GM19324 (cell line): Measurements from ENCODE around the gene ASPSCR1.

Experiments used
- ATAC-seq: cut with Tn5 transposase; IDR thresholded peaks from one replicate; pipeline ENCODE4 v1.9.1; 2021; ENCODE audit warnings: mild to moderate bottlenecking, moderate library complexity; ENCODE audit not compliant: unreplicated experiment, low FRiP score

The ASPSCR1 gene

DNA sequence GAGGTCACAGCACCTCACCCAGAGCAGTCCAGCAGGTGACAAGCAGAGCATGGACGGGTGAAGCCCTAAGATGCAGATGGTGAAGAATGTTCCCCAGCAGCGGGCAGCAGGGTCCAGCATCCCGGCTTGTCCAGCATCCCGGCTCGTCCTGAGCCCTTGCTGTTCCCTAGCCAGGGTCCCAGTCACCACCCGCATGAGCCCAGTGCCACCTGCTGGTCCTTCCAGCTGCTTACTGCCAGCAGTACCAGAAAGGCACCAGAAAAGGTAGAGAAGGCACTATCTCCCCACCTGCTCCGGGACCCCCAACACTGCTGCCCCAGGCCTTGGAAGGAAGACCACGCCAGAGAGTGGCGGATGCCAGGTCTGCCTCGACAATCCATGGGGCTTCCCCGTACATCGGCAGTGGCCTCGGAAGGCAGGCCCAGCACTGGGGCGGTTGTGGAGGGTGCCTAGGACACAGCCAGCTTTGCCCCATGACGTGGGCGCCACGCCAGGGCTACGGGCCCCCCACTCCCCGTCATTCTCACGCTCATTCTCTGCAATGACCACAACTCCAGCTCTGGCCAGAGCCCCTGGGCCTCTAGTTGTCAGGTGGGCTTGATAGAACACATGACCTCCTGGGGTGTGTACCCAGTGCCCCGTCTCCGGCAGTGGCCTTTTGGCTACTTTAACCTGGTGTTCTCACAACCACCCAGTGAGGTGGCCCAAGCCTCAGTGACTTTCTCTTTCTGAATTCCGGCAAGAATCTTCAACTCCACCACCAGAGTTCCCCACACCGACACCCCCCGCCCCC is 43.9 kb downstream of the ASPSCR1 start:
- no peak for ATAC-seq

DNA sequence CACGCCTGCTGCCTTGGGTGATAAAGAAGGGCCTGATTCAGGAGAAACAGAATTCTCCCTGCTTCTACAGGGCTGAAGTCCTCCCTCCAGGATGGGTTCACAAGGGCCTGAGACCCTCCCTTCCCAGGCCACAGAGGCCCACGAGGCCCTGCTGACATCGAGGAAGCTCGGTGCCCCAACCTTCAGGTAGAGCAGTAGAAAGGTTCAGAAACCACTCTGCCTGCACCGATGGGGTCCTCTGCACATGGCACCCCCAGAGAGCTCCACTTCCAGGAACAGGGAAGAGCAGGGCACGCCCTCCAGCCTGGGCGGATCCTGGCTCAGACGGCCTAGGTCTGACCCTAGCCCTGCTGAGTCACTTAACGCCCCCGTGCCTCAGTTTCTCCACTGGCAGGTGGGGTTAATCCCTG is 44.5 kb downstream of the ASPSCR1 start:
- no peak for ATAC-seq

DNA sequence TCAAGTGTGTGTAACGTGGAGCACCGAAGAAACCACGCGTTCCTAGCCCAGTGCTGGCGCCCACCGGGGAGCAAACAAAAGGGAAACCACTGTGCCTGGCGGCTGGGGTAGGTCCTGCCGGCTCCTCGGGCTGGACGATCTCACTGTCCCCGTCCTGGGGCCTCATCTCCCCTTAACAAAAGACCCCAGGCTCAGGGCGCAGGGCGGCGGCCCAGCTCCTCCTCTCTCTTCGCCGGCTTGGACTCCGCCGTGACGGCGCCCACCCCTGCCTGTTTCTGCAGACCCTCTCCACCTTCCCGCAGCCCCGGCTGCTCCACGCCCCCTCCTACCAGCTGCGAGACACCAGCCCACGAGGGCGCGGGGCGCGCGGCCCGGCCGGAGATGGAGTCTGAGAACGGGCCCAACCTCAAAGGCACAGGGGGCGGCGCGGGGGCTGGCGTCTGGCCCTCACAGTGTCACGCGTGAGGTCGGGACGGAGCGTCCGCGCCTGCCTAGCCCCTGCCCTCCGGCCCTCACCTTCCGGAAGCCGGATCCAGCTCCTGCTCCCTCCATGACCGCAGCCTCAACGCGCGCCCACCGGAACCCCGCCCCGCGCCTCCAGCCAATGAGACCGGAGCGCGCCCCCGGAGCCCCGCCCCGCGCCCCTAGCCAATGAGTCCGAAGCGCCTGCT is 45.0 kb downstream of the ASPSCR1 start, which contains the start of gene CENPX:
TSS of gene CENPX (minus strand) at position 569 of the 671 bp plus-strand sequence. CDS start at position 552, 17 bp downstream.
- ATAC-seq: no peak

DNA sequence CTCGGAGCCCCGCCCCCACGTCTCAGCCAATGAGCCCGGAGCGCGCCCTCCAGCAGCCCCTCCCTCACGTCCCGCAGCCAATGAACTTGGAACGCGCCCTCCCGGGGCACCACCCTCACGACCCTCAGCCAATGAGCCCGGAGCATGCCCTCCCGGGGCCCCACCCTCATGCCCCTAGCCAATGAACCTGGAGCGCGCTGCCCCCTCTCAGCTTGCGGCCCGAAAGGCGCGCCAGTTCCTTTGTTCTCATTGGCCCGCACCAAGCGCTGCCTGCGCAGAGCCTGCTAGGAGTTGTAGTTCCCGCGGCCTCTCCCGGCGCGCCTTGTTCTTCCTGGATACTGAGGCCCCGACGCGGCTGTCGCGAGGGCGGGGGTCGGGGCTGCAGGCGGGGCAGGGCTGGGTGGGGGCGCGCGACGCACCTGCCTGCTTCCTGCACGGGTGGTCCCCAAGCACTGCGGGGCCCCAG is 45.6 kb downstream of the ASPSCR1 start, which contains the start of gene LRRC45:
TSS of gene LRRC45 (plus strand) at position 325 of the 466 bp plus-strand sequence. CDS start 339 bp downstream, outside the sequence.
- ATAC-seq: peak; percentile 89

DNA sequence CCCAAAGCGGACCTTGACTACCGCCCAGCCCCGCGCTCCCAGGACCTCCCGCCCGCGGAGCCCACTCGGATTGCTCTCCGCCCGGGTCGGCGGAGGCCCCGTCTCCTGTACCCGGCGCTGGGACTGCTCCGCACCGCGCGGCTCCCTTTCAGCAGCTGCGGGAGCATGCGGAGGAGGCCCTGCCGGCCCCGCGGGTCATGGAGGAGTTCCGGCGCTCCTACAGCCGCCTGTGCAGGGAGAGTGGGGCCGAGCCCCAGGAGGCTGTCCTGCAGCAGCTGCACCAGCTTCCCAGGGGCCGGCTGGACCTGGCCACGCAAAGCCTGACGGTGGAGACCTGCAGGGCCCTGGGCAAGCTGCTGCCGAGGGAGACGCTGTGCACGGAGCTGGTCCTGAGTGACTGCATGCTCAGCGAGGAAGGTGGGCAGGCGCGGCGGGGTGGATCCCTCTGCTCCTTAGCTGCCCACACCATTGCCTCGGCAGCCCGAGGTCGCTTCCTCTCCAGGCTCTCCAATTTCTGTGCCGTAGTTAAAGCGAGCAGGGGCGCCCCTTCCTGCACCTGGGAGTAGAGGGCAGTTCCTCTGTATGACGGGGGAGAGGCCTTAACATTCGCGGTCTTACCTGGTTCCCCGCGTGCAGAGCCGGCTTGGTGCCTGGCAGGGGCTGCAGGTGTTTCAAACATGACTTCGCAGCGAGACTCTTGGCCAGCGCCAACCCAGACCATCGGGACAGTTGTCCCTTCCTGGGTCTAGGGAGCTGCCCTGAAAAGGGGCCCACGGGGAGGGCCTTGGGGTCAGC is 46.2 kb downstream of the ASPSCR1 start:
- ATAC-seq: peak; percentile 9

DNA sequence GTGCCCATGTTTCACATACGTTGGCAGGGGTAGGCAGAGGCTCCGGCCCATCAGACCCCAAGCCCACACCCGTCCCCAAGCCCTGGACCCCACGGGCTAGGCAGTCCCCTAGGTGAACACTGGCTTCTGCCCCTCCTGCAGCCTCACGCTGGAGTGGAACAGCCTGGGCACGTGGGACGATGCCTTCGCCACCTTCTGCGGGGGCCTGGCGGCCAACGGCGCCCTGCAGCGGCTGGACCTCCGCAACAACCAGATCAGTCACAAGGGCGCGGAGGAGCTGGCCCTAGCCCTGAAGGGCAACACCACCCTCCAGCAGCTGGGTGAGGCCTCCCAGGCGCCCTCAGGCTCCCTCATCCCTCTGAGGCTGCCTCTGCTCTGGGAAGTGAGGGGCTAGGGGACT is 47.4 kb downstream of the ASPSCR1 start:
- no peak for ATAC-seq

DNA sequence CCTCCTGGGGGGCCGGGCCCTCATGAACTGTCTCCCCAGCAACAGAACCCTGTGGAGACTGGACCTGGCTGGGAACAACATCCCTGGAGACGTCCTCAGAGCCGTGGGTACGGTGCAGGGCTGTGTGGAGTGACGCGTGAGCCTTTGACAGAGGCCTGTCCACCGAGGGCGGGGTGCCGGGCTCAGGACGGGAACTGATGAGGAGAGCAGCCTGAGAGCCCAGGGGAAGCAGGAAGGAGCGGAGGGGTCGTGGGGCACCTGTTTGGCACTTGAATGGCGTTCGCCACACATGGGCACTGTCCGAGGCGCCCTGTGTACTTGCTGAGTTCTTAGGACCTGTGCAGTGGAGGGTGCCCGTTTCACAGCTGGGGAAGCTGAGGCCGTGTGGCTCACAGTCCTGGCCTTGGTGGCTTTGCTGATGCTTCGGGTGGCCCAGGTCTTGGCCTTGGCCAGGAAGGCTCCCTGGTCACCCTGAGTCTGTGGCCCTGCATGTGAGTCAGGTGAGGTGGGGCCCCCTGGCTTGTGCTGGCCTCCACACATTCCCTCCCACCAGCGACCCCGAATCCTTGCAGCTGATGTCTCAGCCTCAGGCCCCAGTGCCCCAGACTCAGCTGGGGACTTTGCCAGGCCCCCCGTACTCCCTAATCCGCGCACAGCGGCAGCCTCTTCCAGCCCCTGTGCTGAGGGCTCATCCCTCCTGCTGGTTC is 48.1 kb downstream of the ASPSCR1 start:
- ATAC-seq: no peak

DNA sequence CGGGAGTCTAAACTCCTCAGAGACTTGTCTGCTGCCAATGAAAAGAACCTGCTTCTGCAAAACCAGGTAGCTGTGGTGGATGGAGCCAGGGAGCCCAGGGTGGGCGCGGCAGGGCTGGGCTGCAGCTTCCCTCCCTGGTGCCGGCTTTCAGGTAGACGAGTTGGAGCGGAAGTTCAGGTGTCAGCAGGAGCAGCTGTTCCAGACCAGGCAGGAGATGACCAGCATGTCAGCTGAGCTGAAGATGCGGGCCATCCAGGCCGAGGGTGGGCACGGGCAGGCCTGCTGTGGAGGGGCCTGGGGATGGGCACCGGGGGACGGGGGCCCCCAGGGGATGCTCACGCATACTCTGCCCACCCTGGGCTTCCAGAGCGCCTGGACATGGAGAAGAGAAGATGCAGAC is 50.8 kb downstream of the ASPSCR1 start:
- no peak for ATAC-seq

DNA sequence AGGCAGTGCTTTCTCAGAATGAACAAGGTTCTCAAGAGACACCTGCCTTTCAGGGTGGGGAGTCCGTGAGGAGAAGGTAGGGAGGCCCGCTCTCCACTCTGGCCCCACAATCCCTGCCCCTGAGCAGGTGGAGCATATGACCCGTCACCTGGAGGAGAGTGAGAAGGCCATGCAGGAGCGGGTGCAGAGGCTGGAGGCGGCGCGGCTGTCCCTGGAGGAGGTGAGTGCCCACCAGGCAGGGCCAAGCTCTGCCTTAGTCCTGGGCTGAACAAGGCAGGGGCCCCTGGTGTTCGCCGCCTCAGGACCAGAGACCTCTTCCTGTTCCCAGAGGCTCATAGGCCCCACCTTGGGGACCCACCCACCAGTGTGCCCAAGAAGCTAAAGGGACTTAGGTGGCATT is 51.5 kb downstream of the ASPSCR1 start:
- ATAC-seq: no peak

DNA sequence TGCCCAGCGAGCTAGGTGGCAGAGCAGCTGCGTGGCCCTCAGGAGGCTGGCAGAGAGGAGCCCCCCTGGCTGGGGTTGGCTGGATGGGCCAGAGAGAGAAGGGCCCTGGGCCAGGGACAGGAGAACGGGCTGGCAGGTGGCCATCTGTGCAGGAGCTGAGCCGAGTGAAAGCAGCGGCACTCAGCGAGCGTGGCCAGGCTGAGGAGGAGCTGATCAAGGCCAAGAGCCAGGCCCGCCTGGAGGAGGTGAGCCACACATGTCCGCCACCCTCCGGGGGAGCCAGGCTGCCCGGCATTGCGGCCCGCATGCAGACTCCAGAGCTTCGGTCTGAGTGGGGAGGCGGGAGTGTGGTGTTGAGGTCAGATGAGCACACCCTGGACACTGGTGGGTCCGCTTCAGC is 52.0 kb downstream of the ASPSCR1 start:
- no peak for ATAC-seq

DNA sequence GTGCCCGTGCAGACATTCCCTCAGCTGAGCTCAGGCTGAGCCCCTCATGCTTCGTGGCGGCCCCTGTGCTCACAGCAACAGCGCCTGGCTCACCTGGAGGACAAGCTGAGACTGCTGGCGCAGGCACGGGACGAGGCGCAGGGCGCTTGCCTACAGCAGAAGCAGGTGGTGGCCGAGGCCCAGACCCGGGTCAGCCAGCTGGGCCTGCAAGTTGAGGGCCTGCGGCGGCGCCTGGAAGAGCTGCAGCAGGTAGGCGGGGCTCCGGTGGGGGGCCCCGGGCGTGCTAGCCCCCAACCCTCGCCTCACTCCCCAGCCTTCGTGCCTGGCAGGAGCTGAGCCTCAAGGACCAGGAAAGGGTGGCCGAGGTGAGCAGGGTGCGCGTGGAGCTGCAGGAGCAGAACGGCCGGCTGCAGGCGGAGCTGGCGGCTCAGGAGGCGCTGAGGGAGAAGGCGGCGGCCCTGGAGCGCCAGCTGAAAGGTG is 52.6 kb downstream of the ASPSCR1 start:
- no peak for ATAC-seq

DNA sequence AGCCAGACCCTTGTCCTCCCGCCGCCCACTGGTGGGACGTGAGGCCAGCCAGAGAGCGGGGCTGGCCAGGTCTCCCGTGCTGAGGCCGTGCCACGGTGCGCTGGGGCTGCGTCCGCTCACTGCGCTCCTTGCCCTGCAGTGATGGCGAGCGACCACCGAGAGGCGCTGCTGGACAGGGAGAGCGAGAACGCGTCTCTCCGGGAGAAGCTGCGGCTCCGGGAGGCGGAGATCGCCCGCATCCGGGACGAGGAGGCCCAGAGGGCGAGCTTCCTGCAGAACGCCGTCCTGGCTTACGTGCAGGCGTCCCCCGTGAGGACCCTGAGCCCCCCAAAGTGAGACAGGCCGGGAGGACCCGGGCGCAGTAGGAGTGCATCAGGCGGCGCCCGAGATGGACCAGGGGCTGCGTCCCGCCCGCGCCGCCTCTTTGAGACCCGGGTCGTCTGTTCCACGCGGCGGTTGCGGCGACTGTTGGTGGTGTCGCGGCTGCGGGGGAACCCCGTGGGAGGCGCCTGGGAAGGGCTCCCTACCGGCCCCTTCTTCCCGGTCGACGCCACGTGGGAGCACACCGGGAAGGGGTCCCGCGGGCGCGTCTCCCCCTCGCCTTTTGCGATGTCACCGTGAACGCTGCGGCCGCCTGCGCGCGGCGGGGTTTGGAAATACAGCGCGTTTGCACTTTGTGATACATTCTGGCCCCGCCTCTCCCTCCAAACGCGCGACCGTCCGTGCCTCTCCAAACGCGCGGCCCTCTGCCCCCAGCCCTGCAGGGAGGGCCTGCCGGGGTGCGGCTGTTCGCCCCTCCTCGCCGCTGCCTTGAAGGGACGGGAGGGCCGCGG is 53.3 kb downstream of the ASPSCR1 start:
- ATAC-seq: no peak

DNA sequence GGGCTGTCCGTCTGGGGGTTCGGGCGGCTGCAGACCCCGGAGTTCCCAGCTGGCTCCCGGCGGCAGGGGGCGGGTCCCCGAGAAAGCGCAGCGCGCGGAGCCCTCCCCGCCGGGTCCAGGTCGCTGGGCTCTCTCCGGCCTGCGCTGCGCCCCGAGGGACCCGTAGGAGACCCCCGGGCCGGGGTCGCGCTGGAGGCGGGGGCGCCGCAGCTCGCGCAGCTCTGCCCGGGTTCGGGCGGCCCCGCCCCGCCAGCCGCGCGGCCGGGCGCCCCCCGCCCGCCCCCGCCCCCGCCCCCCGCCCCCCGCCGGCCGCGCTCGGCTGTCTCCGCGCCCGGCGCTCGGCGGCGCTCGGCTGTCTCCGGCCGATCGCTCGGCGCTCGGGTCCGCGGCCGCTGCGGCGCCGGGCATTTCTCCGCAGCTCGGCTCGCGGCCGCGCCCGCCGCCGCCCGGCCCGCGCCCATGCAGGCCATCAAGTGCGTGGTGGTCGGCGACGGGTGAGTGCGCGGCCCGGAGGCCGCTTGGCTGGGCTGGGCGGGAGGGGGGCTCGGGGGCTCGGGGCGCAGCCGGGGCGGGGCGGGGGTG is 54.0 kb downstream of the ASPSCR1 start, which contains the start of gene RAC3:
TSS of gene RAC3 (plus strand) at position 376 of the 582 bp plus-strand sequence. CDS start at position 460, 84 bp downstream.
- ATAC-seq: no peak

DNA sequence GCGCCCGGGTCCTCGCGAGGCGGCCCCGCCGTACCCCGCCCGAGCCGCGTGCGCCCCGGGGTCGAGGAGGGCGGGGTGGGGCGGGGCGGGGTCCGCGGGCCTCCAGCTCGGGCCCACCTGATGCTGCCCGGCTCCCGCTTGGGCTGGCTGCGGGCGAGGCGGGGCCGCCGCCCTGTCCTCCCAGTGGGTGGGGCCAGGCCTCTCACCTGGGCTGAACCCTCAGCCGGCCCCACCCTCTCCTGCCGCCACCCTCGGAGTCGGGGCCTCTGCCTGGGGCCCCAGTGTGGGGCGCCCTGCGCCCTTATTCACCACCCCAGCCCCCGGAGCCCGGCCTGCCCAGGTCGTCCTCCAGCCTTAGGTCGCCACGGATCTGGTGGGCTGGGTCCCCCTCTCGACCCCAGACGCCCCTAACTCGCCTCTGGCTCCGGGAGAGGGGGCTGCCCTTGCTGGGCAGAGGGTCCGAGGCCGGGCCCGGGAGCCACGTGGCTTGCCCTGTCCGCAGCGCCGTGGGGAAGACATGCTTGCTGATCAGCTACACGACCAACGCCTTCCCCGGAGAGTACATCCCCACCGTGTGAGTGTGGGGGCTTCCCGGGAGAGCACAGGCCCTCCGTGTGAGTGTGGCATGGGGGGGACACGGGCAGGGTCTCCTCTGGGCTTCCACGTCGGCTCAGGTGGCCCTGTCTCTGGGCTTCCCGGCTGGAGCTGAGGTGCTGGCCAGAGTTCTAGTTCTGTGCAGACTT is 54.6 kb downstream of the ASPSCR1 start:
- no peak for ATAC-seq

DNA sequence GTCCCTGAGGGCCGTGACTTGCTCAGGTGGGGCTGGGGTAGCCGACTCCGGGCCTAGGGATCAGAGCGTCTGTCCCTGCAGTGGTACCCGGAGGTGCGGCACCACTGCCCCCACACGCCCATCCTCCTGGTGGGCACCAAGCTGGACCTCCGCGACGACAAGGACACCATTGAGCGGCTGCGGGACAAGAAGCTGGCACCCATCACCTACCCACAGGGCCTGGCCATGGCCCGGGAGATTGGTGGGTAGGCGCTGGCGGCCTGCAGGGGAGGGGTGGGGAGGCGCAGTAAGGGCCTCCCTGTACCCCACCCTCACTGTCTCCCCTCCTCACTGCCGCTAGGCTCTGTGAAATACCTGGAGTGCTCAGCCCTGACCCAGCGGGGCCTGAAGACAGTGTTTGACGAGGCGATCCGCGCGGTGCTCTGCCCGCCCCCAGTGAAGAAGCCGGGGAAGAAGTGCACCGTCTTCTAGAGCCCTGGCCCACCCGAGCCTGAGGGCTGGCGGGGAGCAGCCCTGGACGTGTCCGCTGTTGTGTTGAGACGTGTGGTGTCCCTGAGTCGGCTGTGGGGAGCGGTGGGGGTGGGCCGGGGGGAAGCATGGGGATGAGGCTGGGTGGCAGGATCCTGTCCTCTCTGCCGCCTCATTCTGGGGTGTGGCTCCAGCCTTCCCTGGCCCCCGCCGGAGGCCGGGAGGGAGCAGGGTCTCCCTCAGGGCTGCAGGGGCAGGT is 56.1 kb downstream of the ASPSCR1 start:
- no peak for ATAC-seq

DNA sequence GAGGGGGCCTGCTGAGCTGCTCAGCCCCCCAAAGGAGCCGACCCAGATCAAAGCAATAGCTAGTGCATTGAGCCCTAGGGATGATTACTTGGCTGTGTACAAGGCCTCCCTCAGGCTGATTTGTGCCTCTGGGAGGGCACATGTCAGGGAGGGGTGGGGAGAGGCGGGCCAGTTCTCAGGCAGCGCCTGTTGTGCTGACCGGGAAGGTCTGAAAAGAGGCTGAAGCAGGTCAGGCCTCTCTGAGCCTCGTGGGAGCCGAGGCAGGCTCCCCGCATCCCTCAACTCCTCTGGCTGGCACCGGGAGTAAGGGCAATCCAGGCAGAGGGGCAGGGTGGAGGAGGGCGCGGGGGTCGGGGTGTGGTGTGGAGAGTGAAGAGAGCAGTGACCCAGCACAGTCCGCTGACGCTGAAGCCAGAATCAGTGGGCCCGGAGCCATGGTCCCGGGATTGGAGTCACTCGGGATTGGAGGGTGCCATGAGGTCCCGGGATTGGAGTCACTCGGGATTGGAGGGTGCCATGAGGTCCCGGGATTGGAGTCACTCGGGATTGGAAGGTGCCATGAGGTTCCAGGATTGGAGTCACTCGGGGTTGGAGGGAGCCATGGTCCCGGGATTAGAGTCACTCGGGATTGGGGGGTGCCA is 57.1 kb downstream of the ASPSCR1 start:
- ATAC-seq: no peak

DNA sequence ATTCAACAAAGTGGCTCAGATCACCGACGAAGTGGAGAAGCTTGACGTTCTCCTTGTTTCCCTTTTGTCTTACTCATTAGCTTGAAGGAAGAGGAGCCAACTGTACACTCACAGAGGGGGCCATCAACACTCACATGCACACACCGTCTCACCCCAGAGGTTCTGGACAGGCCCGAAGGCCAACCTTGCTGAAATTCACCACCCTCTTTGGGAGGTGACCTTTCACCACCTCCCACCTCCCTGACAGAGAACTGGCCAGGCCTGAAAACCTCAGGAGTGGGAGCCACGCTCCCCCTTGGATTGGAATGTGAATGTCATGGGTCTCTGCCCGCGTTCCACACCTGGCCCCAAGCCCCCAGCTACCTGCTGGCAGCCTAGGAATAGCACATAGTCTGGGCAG is 58.1 kb downstream of the ASPSCR1 start:
- ATAC-seq: no peak
